Mesendoderm (in vitro differentiated cells): ENCODE measurements around the gene PLAU.

Experiments
- DNase-seq: peaks from one replicate; pipeline ENCODE4 v3.0.0; 2013
- H2AK5ac ChIP-seq: 2 replicates; pipeline ENCODE4 v1.6.1; 2013; ENCODE audit warnings: low read length, inconsistent platforms
- H2BK120ac ChIP-seq: 2 replicates; pipeline ENCODE4 v1.6.1; 2013; ENCODE audit warnings: low read depth, mild to moderate bottlenecking, low read length, moderate library complexity, mixed read lengths
- H2BK15ac ChIP-seq: replicated peaks from 2 replicates; pipeline ENCODE4 v1.6.1; 2013; ENCODE audit warnings: low read depth, mild to moderate bottlenecking, moderate library complexity
- H2BK5ac ChIP-seq: 2 replicates; pipeline ENCODE4 v1.6.1; 2013; ENCODE audit warnings: low read length, inconsistent platforms
- H3K18ac ChIP-seq: 2 replicates; pipeline ENCODE4 v1.6.1; 2013; ENCODE audit warnings: mild to moderate bottlenecking, low read length, mixed read lengths
- H3K23ac ChIP-seq: one replicate; pipeline ENCODE4 v1.6.1; 2013; ENCODE audit warnings: low read length
- H3K27ac ChIP-seq: 2 replicates; pipeline ENCODE4 v1.5.1; 2013; ENCODE audit warnings: low read depth, mild to moderate bottlenecking, inconsistent platforms, low read length, moderate library complexity
- H3K27me3 ChIP-seq: 2 replicates; pipeline ENCODE4 v1.6.1; 2013; ENCODE audit warnings: low read length, control low read depth, mild to moderate bottlenecking, inconsistent platforms; ENCODE audit not compliant: insufficient read depth, poor library complexity
- H3K36me3 ChIP-seq: 2 replicates; pipeline ENCODE4 v1.6.1; 2013; ENCODE audit warnings: low read length, inconsistent platforms; ENCODE audit not compliant: control insufficient read depth, insufficient read depth
- H3K4ac ChIP-seq: one replicate; pipeline ENCODE4 v1.6.1; 2013; ENCODE audit warnings: low read depth, mild to moderate bottlenecking, low read length, moderate library complexity
- H3K4me1 ChIP-seq: 2 replicates; pipeline ENCODE4 v1.6.1; 2013; ENCODE audit warnings: low read depth, low read length, inconsistent platforms; ENCODE audit not compliant: control insufficient read depth
- H3K4me2 ChIP-seq: 2 replicates; pipeline ENCODE4 v1.6.1; 2013; ENCODE audit warnings: low read length
- H3K4me3 ChIP-seq: 2 replicates; pipeline ENCODE4 v1.5.1; 2013; ENCODE audit warnings: mild to moderate bottlenecking, low read length
- H3K56ac ChIP-seq: one replicate; pipeline ENCODE4 v1.6.1; 2013; ENCODE audit warnings: low read length
- H3K79me1 ChIP-seq: 2 replicates; pipeline ENCODE4 v1.6.1; 2013; ENCODE audit warnings: low read length, inconsistent platforms
- H3K79me2 ChIP-seq: 2 replicates; pipeline ENCODE4 v1.6.1; 2013; ENCODE audit warnings: mild to moderate bottlenecking, low read length; ENCODE audit not compliant: control insufficient read depth, insufficient read depth
- H3K9ac ChIP-seq: 2 replicates; pipeline ENCODE4 v1.6.1; 2013; ENCODE audit warnings: low read length, inconsistent platforms
- H4K5ac ChIP-seq: one replicate; pipeline ENCODE4 v1.6.1; 2013; ENCODE audit warnings: low read length
- H4K8ac ChIP-seq: one replicate; pipeline ENCODE4 v1.6.1; 2013; ENCODE audit warnings: low read depth, mild to moderate bottlenecking, control low read depth, low read length, moderate library complexity
- WGBS: extraction: QIAGEN DNeasy Blood & Tissue Kit; methylation state at CpG from one replicate; pipeline ENCODE4 v1.1.7; 2013; ENCODE audit warnings: low lambda C conversion rate, missing lambda C conversion rate; ENCODE audit not compliant: insufficient coverage; ENCODE audit errors: extremely low coverage; 5-methylcytosine and 5-hydroxymethylcytosine counted together

Gene PLAU

DNA sequence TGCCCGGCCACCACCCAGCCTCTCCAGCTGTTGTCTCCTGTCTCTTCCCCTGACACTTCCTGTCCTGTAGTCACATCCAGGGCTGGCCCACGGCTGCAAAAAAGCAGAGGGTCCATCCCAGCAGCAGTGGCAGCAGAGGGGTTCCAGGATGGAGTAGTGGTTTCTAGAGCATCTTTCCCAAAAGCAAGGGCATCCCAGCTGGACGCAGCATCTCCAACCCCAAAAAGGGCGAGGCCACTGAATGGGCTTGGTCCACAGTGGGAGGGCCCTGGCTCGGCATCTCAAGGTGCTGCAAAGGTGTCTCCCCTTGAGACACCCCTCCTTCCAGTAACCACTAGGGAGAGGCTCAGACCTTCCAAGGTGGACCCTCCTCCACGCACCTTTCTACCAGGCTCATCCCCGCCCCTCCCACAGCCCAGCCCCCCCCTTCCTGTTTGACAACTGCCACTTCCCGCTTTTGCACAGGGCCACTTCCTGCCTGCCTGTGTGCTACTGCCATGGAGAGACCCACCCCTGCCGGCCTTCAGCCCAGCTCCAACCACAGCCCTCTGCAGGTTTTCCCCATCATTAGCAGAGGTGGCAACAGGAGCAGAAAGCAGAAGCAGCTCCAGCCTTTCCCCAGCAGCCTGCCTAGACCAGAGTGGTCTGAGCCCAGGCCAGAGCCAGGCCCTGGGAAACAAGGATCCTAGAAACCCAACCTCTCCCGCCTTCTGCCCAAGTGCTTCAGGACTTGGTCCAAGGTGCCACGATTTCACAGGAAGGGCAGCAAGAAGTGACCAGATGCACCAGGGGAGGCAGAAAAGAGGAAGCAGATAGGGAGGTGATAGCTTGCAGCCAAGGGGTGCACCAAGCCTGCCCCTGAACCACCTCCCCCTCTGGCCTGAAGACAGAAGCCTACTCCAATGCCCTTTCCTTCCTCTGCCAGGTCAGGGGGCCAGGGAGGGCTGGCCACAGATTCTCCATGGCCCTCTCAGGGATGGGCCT is 45.2 kb upstream of the PLAU start:
- WGBS, result no CpG with 5 or more reads among the region's 11 CpGs

DNA sequence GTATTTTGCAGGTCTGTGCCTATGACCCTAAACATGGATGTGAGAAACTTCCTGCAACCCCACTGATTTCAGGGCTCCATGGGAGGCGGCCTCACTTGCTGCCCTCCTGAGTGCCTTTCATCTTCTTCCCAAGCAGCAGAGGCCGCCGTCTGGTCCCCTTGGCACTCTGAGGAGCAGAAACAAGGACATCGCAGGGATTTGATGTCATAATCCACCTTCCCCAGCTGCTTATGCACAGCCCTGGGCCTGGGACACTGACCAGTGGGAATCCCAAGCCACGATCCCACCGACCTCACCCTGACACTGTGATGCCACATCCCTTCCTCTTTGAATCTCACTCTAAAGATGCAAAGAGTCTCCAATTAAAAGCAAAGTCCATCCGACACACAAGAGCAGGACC is 44.3 kb upstream of the PLAU start:
- DNase-seq, result no peak
- Histone ChIP-seq H3K27ac (no peak overlapping the region), H2BK15ac (no peak overlapping the region), H3K4me2 (no peak overlapping the region), H3K4me3 (no peak overlapping the region), H3K27me3 (no peaks in the 10 kb centered on the region), H2BK120ac (no peak overlapping the region), H3K4me1 (no peaks in the 10 kb centered on the region), H3K79me1 (peaks cover 10% of the 10 kb centered on the region), H3K79me2 (no peaks in the 10 kb centered on the region), H3K4ac (no peak overlapping the region), H2BK5ac (no peak overlapping the region), H3K23ac (no peak overlapping the region), H3K36me3 (no peaks in the 10 kb centered on the region), H2AK5ac (no peak overlapping the region), H3K56ac (no peak overlapping the region), H4K5ac (no peak overlapping the region), H3K18ac (no peak overlapping the region), H3K9ac (no peak overlapping the region), H4K8ac (no peak overlapping the region)
- no CpG with 5 or more reads among the region's 7 CpGs for WGBS

More for the DNA sequence above, 45.2 kb upstream of the PLAU start:
- H2BK5ac ChIP-seq, result no peak overlapping the region
- H3K27ac ChIP-seq, result no peak overlapping the region
- no peaks in the 10 kb centered on the region for H3K27me3 ChIP-seq
- H4K8ac ChIP-seq, result no peak overlapping the region
- H2BK120ac ChIP-seq, result no peak overlapping the region
- H2BK15ac ChIP-seq, result no peak overlapping the region
- H3K56ac ChIP-seq, result peak overlapping the region; percentile 17
- no peak overlapping the region for H3K9ac ChIP-seq
- H3K4me2 ChIP-seq, result no peak overlapping the region
- H2AK5ac ChIP-seq, result no peak overlapping the region
- no peaks in the 10 kb centered on the region for H3K36me3 ChIP-seq
- no peaks in the 10 kb centered on the region for H3K4me1 ChIP-seq
- no peaks in the 10 kb centered on the region for H3K79me2 ChIP-seq
- no peak overlapping the region for H3K23ac ChIP-seq
- H3K4ac ChIP-seq, result no peak overlapping the region
- no peak overlapping the region for H3K4me3 ChIP-seq
- no peak overlapping the region for H3K18ac ChIP-seq
- peak; percentile 52 for DNase-seq
- peaks cover 9% of the 10 kb centered on the region for H3K79me1 ChIP-seq
- no peak overlapping the region for H4K5ac ChIP-seq

DNA sequence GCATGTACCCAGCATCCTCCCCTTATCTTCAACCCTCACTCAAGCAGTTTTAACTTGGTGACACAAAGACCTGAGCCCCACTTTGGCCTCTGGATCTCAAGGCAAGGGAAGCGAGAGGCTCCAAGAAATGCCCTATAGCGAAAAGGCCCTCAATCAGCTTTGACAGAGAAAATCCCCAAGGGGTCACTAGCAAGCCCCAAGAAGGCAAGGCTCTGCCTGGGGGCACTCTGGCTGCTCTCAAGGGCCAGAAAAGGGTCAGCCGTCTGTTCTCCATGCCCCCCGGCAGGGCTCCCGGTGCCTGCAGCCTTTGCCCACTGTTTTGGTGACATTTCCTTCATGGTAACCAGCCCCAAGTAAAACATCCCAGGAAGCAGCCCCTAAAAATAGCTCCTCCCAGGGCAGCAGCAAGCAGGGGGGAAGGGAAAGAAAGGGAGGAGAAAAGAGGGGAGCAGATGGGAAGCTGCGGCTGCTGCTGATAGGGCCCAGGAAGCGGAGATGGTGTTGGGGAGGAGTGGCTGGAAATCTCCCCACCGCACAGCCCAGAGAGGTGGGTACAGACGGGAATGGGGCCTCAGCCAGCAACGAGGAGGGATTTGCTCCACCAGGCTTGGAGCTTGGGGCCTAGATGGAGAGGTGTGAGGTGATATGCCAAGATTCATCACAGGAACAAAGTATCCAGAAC is 43.7 kb upstream of the PLAU start:
- no peak overlapping the region for H2BK5ac ChIP-seq
- H3K18ac ChIP-seq, result no peak overlapping the region
- H3K4me2 ChIP-seq, result no peak overlapping the region
- H3K79me2 ChIP-seq, result no peaks in the 10 kb centered on the region
- H3K23ac ChIP-seq, result no peak overlapping the region
- H3K4ac ChIP-seq, result no peak overlapping the region
- no peak overlapping the region for H4K5ac ChIP-seq
- no peak for DNase-seq
- no peak overlapping the region for H3K9ac ChIP-seq
- H3K36me3 ChIP-seq, result no peaks in the 10 kb centered on the region
- H2BK120ac ChIP-seq, result no peak overlapping the region
- no peak overlapping the region for H2BK15ac ChIP-seq
- H3K79me1 ChIP-seq, result peaks cover 10% of the 10 kb centered on the region
- H3K27ac ChIP-seq, result no peak overlapping the region
- H3K4me1 ChIP-seq, result no peaks in the 10 kb centered on the region
- H3K56ac ChIP-seq, result no peak overlapping the region
- no CpG with 5 or more reads among the region's 10 CpGs for WGBS
- no peak overlapping the region for H2AK5ac ChIP-seq
- no peak overlapping the region for H3K4me3 ChIP-seq
- H3K27me3 ChIP-seq, result no peaks in the 10 kb centered on the region
- H4K8ac ChIP-seq, result no peak overlapping the region

DNA sequence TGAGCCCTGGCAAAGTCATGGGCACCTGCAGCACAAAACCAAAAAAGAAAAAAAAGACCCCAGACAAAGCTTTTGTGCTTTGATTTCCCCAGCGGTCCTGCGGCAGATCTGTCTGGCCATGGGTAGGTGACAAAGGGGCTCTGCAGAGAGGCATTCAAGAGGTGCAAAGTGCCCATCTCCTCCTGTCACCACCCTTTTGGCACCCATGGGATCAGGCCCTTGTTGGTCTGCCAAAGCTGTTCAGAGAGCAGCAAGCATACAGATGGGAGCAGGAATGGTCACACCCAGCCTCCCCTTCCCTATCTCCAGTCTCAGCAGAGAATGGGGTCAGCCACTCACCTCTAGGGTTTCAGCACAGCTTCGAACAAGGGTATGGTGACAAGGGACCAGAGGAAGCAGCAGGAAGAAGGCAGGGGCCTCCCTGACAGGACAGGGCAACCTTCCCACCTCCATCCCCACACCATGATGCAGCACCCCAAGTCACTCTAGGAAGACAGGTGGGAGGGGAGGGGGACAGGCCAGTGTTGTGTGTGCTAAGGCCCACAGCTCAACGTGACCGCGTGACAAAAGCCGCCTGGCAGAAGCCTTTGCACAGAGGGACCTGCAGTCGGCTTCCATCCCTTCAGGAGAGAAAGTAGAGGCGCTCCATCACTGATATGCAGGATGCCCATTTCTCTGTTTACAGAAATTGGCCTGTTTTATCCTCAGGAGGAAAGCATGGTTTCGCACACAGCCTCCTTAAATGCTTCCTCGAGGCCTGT is 42.9 kb upstream of the PLAU start:
- Histone ChIP-seq H3K23ac (no peak overlapping the region), H2AK5ac (no peak overlapping the region), H3K56ac (no peak overlapping the region), H3K18ac (no peak overlapping the region), H2BK5ac (no peak overlapping the region), H3K27ac (no peak overlapping the region), H3K36me3 (no peaks in the 10 kb centered on the region), H3K79me1 (peaks cover 11% of the 10 kb centered on the region), H3K4me3 (no peak overlapping the region), H2BK120ac (no peak overlapping the region), H3K4ac (no peak overlapping the region), H3K9ac (no peak overlapping the region), H3K4me1 (no peaks in the 10 kb centered on the region), H3K79me2 (peaks cover 1% of the 10 kb centered on the region), H4K5ac (no peak overlapping the region), H3K4me2 (no peak overlapping the region), H4K8ac (no peak overlapping the region), H3K27me3 (no peaks in the 10 kb centered on the region), H2BK15ac (no peak overlapping the region)
- DNase-seq, result no peak
- WGBS, result no CpG with 5 or more reads among the region's 11 CpGs

DNA sequence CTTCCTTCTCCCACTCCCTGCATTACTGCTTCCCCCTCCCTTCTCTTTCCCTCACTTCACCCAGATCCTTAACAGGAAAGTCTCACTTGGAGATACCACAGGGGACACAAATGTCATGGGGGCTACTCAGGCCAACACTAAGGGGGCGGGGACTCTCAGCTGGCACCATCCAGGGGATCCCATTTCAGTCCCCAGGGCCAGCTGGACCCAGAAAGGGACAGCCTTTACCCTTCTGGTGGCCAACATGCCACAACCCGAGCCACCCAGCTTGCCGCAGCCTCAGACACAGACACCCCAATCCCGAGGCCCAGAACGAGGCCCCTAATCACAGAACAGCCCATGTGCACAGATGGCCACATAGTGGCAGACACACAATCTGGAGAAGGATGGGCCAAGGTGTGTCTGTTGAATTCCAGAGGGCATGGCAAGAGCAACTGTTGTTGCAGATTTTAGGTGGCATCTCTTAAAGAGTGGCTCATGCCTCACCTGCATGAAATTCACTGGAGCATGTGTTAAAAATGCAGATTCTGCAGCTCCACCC is 42.2 kb upstream of the PLAU start:
- H3K9ac ChIP-seq, result no peak overlapping the region
- no peak overlapping the region for H3K56ac ChIP-seq
- H3K23ac ChIP-seq, result no peak overlapping the region
- H3K4me2 ChIP-seq, result no peak overlapping the region
- H3K4me3 ChIP-seq, result no peak overlapping the region
- no peak overlapping the region for H3K27ac ChIP-seq
- no peaks in the 10 kb centered on the region for H3K4me1 ChIP-seq
- DNase-seq, result no peak
- no peak overlapping the region for H2AK5ac ChIP-seq
- no peak overlapping the region for H3K4ac ChIP-seq
- H4K8ac ChIP-seq, result no peak overlapping the region
- no peak overlapping the region for H2BK5ac ChIP-seq
- no peaks in the 10 kb centered on the region for H3K27me3 ChIP-seq
- no CpG with 5 or more reads among the region's 5 CpGs for whole genome bisulfite sequencing
- H3K36me3 ChIP-seq, result no peaks in the 10 kb centered on the region
- H2BK15ac ChIP-seq, result no peak overlapping the region
- peaks cover 13% of the 10 kb centered on the region for H3K79me1 ChIP-seq
- peaks cover 2% of the 10 kb centered on the region for H3K79me2 ChIP-seq
- H2BK120ac ChIP-seq, result no peak overlapping the region
- H3K18ac ChIP-seq, result no peak overlapping the region
- H4K5ac ChIP-seq, result no peak overlapping the region
